ENCODE data around the gene LRRC32.
"Not testable (repeated sequence)": the region's sequence is repeated elsewhere in the genome, so short reads cannot be mapped to it uniquely, and the experiment has no call there.

Gene LRRC32

GRCh38 chr11:76644591-76644990 lies 26.0 kb downstream of the LRRC32 start:
- DNase-seq = no peak

GRCh38 chr11:76643711-76644110 lies 26.8 kb downstream of the LRRC32 start:
- not testable (repeated sequence) for DNase-seq

- DNase-seq = no peak
Observed at GRCh38 chr11:76642341-76642740, 28.2 kb downstream of the LRRC32 start.

- DNase-seq = no peak
Observed at GRCh38 chr11:76641905-76642304, 28.6 kb downstream of the LRRC32 start.

- DNase-seq = no peak
Observed at GRCh38 chr11:76640501-76640900, 30.0 kb downstream of the LRRC32 start.

- DNase-seq = no peak
Observed at GRCh38 chr11:76639621-76640020, 30.9 kb downstream of the LRRC32 start.

- no peak for DNase-seq
Observed at GRCh38 chr11:76638270-76639197, 32.0 kb downstream of the LRRC32 start.

GRCh38 chr11:76637491-76638269 lies 32.9 kb downstream of the LRRC32 start:
- DNase-seq = no peak

- DNase-seq = no peak
Observed at GRCh38 chr11:76636826-76637460, 33.6 kb downstream of the LRRC32 start.

- DNase-seq = no peak
Observed at GRCh38 chr11:76635991-76636738, 34.4 kb downstream of the LRRC32 start.

- DNase-seq = no peak
Observed at GRCh38 chr11:76634886-76635285, 35.7 kb downstream of the LRRC32 start.

GRCh38 chr11:76632492-76632891 lies 38.1 kb downstream of the LRRC32 start:
- DNase-seq = no peak

GRCh38 chr11:76631566-76632308 lies 38.8 kb downstream of the LRRC32 start:
- no peak for DNase-seq

- no peak for DNase-seq
Observed at GRCh38 chr11:76630600-76631281, 39.8 kb downstream of the LRRC32 start.

GRCh38 chr11:76629853-76630599 lies 40.5 kb downstream of the LRRC32 start:
- DNase-seq = peak; percentile 49

- DNase-seq = peak; percentile 38
Observed at GRCh38 chr11:76629116-76629852, 41.3 kb downstream of the LRRC32 start.

GRCh38 chr11:76628408-76628947 lies 42.1 kb downstream of the LRRC32 start:
- DNase-seq = no peak

GRCh38 chr11:76627606-76628005 lies 42.9 kb downstream of the LRRC32 start:
- no peak for DNase-seq

- peak; percentile 20 for DNase-seq
Observed at GRCh38 chr11:76626921-76627401, 43.6 kb downstream of the LRRC32 start.
